Activated CD4-positive, alpha-beta T cell treated with anti-CD3 and anti-CD28 coated beads, Interleukin-2, amount 10 ng/mL, durations not matched to agents 24 days and 14 days (primary cell): ENCODE results near the gene ORC3. TPM values are rescaled to one million over a fixed set of nuclear protein-coding genes. Genes with fewer than 3 reads are reported as not detected.

ENCODE experiments used
- total RNA-seq: library from RNA; stranded (reverse); gene quantifications from 2 replicates; pipeline ENCODE4 v1.2.3, GENCODE V29; 2022

The ORC3 gene
- total RNA-seq, 1 donor from 2014 or later = 38.6 TPM

Other genes with a start within 250 kb of the ORC3 start
- gene C6orf163, start 245.3 kb upstream of the ORC3 start, total RNA-seq = 1.3 and 1.9 TPM in 2 replicates
- not detected in 2 replicates for gene CFAP206, start 182.2 kb upstream of the ORC3 start, total RNA-seq
- gene SLC35A1, start 117.2 kb upstream of the ORC3 start, total RNA-seq = 8.8 and 9.1 TPM in 2 replicates
- 22.6 and 22.7 TPM in 2 replicates for gene RARS2, start 148 bp upstream of the ORC3 start, total RNA-seq
- 39.6 and 43.8 TPM in 2 replicates for gene AKIRIN2, start 112.1 kb downstream of the ORC3 start, total RNA-seq